ENCODE data around the gene FCGBP.

FCGBP gene

DNA sequence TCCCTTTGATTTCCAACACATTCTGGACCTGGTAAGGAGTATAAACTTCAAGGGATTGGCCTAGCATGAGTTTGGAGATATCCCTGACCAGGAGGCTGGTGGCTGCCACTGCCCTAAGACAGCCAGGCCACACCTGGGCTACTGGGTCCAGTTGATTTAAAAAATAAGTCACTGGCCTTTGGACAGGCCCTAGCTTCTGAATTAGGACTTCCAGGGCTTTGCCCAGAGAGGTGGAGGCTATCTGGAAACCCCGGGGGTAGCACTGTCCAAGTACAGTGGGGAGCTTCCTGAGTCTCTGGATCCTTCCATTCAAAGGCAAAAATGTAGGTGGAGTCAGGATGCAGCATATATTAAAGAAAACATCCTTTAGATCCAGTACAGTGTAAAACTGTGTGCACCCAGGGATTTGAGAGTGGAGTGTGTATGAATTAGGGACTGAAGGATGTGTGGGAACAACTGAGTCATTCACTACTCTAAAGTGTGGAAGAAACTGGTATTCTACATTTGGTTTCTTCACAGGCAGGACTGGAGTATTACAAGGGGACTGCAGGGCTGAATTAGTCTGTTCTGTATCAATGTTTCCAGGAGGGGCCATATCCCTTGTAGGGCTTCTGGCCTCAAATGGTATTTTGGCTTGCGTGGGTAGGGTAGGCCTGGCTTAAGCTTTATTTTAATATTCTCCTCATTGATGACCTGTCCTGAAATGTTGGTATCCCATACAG, 14.8 kb upstream of the FCGBP start:
- DNase-seq (ENCODE audit: low read depth, low spot score) = no peak
- in situ Hi-C loops (cut with HindIII; ENCODE audit: low sequenced_read_pairs) = no loop called here
- no peak overlapping the region for H3K4me3 ChIP-seq (ENCODE audit: low read depth, low read length)
- no peak for TF ChIP-seq CTCF (IDR thresholded peaks at IDR 0.05; ENCODE audit: low read depth, low read length)

DNA sequence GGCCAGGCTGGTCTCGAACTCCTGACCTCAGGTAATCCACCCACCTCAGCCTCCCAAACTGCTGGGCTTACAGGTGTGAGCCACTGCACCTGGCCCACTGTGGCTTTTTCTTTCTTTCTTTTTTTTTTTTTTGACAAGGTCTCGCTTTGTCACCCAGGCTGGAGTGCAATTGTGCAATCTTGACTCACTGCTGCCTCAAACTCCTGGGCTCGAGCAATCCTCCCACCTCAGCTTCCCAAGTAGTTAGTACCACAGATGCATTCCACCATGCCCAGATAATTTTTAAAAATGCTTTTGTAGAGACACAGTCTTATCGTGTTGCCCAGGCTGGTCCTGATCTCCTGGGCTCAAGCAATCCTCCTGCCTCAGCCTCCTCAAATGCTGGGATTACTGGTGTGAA, 12.1 kb upstream of the FCGBP start:
- in situ Hi-C loops (cut with HindIII; ENCODE audit: low sequenced_read_pairs) = no loop called here
- TF ChIP-seq CTCF (IDR thresholded peaks at IDR 0.05; ENCODE audit: low read depth, low read length) = no peak
- DNase-seq (ENCODE audit: low read depth, low spot score) = no peak
- H3K4me3 ChIP-seq (ENCODE audit: low read depth, low read length) = no peak overlapping the region

DNA sequence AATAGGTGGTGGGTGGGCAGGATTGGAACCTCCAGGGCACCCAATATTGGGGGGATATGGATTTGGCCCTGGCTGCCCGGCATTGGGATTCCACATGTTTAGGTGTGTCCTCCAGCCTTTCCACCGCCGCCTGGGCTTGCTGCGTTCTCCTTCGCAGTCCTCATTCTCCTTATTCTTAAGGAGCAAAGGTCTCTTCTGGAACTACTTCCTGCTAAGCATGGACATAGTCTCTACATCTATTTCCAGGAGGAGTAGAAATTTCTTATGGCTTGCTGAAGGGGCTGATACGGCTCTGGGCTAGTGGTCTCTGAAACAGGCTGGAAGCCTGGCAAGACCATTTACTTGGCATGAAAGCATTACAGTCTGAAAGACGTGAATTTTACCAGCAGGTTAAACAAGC, 9.2 kb upstream of the FCGBP start:
- no peak for DNase-seq (ENCODE audit: low read depth, low spot score)
- in situ Hi-C loops (cut with HindIII; ENCODE audit: low sequenced_read_pairs) = no loop called here

DNA sequence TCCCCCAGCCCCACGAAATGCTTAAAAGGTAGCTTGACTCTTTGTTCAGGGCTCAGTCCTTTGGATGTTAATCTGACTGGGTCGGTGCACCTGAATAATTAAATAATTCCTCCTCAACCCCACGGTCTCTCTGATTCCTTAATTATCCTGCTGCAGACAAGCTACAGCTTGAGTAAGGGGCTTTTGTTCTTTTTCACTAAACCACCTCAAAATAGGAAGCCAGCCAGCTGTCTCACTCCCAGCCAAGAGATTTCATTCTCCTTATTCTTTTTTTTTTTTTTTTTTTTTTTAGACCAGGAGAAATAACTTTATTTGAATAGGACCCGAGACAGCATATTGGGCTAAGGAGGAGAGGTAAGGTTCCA, 7.9 kb upstream of the FCGBP start:
- no peak for DNase-seq (ENCODE audit: low read depth, low spot score)
- H3K4me3 ChIP-seq (ENCODE audit: low read depth, low read length) = no peak overlapping the region
- in situ Hi-C loops (cut with HindIII; ENCODE audit: low sequenced_read_pairs) = no loop called here
- no peak for TF ChIP-seq CTCF (IDR thresholded peaks at IDR 0.05; ENCODE audit: low read depth, low read length)

More for the DNA sequence above, 9.2 kb upstream of the FCGBP start:
- TF ChIP-seq CTCF (IDR thresholded peaks at IDR 0.05; ENCODE audit: low read depth, low read length) = no peak
- H3K4me3 ChIP-seq (ENCODE audit: low read depth, low read length) = no peak overlapping the region

- in situ Hi-C loops (cut with HindIII; ENCODE audit: low sequenced_read_pairs) = no loop called here
- H3K4me3 ChIP-seq (ENCODE audit: low read depth, low read length) = no peak overlapping the region
- peak; percentile 51 for DNase-seq (ENCODE audit: low read depth, low spot score)
- no peak for TF ChIP-seq CTCF (IDR thresholded peaks at IDR 0.05; ENCODE audit: low read depth, low read length)
Measured at GRCh38 chr19:39941615-39942365, 7.4 kb upstream of the FCGBP start.

DNA sequence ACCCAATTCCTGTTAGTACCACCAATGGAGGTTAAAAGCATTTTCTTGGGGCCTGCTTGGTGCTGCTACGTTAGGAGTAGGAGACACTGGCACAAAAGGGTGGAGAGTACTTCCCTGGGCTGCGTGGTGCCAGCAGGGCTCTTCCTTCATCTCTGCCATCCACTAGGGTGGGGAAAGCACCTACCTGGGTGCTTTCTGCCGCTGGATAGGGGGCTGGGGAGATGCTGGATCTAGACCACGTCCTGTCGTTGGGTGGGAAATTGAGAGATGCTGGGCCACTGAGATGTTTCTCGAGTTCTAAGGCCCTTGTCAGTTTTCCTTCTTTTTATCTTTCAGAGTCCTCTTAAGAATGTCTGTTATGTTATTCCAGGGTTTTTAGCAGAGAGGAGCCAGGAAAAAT, 6.7 kb upstream of the FCGBP start:
- H3K4me3 ChIP-seq (ENCODE audit: low read depth, low read length) = no peak overlapping the region
- DNase-seq (ENCODE audit: low read depth, low spot score) = no peak
- in situ Hi-C loops (cut with HindIII; ENCODE audit: low sequenced_read_pairs) = no loop called here
- no peak for TF ChIP-seq CTCF (IDR thresholded peaks at IDR 0.05; ENCODE audit: low read depth, low read length)

Data from astrocyte of the spinal cord (primary cell).